NCI-H1436 (cell line): Measurements from ENCODE around the gene ZNRF2.
"Not testable (repeated sequence)": the region's sequence is repeated elsewhere in the genome, so short reads cannot be mapped to it uniquely, and the experiment has no call there.

ENCODE experiments used
- DNase-seq: peaks from one replicate; lab custom pipeline; 2025; lab: John Stamatoyannopoulos, UW

The ZNRF2 gene

DNA sequence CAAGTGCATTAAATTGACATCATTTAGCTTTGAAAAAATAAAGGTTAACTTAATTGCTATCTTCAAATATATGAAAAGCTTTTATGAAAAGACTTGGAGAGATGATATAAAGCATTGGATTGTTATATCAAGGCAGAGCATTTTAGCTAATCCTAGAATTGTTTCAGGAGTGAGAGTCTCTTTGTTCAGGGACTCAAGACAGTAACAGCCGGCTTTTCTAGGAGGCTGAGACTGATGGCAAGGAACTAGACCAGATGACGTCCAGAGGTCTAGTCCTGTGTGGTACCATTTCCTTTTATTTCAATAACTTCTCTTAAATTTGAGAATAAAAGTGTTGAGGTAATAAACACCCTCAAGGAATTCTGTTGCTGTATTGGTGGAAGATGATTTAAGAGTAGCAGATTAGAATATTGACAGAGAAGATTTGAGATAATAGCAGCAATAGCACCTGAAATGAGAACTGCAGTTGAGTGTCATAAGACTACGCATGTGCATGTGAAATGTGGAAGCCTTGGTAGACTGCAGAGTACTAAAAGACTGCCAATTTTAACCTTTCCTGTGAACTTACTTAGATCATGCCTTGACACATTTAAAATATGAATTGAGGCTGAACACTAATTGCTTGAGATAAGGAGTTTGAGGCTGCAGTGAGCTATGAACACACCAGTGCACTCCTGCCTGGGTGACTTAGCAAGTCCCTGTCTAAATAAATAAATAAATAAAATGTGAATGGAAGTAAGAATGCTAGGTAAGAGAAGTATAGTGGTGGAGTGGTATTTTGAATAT, 79.6 kb downstream of the ZNRF2 start:
- no peak for DNase-seq

DNA sequence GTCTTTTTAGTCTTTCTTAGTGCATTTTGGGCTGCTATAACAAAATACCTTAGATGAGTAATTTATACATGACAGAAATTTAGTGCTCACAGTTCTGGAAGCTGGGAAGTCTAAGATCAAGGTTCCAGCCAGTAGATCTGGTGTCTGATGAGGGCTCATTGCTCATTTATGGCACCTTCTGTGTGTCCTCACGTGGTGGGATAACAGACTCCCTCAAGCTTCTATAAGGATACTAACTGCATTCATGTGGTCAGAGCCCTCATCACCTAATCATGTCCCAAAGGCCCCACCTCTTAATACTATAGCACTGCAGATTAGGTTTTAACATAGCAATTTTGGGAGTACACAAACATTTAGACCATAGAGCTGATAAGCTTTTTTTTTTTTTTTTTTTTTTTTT, 80.4 kb downstream of the ZNRF2 start:
- no peak for DNase-seq

- DNase-seq: no peak
Measured at GRCh38 chr7:30365621-30366020, 81.2 kb downstream of the ZNRF2 start.

GRCh38 chr7:30366606-30367005, 82.2 kb downstream of the ZNRF2 start:
- DNase-seq: no peak

GRCh38 chr7:30367561-30367960, 83.2 kb downstream of the ZNRF2 start:
- no peak for DNase-seq

- no peak for DNase-seq
Measured at GRCh38 chr7:30369879-30370278, 85.5 kb downstream of the ZNRF2 start.

DNA sequence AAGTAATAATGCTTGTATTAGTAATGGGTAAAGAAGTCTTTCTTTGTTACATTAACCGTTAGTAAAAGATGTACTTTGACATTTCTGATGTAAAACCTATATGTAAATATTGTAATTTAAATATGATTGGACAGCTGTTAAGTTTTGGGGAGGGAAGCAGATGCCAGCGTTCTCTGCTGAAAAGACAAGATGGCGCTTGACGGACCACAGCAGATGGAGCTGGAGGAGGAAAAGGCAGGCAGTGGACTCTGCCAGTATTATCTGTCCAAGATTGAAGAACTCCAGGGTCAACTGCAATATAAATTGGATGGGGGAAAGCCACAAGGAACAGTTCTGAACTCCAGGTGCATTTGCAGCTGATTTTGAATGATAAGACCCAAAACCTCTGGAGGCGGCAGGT, 86.9 kb downstream of the ZNRF2 start:
- no peak for DNase-seq

- no peak for DNase-seq
Measured at GRCh38 chr7:30378275-30378674, 93.9 kb downstream of the ZNRF2 start.

DNA sequence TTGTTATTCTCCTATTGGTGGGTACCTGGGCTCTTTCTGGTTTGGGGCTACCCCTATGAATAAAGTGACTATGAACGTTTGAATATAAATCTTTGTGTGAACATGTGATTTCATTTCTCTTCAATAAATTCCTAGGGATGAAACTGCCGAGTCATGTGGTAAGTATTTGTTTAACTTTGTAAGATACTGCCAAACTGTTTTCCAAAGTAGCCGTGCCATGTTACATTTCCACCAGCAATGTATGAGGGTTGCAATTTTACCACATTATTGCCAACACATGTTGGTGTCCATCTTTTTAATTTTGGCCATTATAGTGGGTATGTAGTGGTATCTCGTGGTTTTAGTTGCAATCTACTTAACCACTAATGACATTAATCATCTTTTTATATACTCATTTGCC, 94.7 kb downstream of the ZNRF2 start:
- DNase-seq: no peak

- no peak for DNase-seq
Measured at GRCh38 chr7:30379741-30380140, 95.3 kb downstream of the ZNRF2 start.

GRCh38 chr7:30380294-30380693, 95.9 kb downstream of the ZNRF2 start:
- DNase-seq: no peak

DNA sequence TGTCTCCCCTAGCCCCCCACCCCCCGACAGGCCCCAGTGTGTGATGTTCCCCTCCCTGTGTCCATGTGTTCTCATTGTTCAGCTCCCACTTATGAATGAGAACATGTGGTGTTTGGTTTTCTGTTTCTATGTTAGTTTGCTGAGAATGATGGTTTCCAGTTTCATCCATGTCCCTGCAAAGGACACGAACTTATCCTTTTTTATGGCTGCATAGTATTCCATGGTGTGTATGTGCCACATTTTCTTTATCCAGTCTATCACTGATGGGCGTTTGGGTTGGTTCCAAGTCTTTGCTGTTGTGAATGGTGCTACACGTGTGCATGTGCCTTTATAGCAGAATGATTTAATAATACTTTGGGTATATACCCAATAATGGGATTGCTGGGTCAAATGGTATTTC, 96.4 kb downstream of the ZNRF2 start:
- DNase-seq: not testable (repeated sequence)

- no peak for DNase-seq
Measured at GRCh38 chr7:30382607-30383006, 98.2 kb downstream of the ZNRF2 start.

DNA sequence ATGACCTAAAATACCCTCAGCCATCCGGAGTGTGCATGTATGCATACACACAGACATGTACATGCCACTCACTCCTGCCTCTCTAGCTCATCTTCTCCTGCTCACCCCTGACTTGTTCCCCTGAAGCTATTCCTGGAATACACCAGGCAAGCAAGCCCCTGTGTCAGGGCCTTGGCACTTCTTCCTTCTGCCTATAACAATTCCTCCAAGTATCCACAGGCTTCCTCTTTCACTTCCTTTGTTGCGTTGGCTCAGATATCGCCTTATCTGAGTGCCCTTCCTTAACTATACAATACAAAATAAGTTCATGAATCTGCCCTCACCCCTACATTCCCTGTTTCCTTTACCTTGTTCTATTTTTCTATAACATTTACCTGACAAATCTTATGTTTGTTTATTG, 105.4 kb downstream of the ZNRF2 start:
- no peak for DNase-seq

GRCh38 chr7:30390736-30391636, 106.6 kb downstream of the ZNRF2 start:
- DNase-seq: no peak

DNA sequence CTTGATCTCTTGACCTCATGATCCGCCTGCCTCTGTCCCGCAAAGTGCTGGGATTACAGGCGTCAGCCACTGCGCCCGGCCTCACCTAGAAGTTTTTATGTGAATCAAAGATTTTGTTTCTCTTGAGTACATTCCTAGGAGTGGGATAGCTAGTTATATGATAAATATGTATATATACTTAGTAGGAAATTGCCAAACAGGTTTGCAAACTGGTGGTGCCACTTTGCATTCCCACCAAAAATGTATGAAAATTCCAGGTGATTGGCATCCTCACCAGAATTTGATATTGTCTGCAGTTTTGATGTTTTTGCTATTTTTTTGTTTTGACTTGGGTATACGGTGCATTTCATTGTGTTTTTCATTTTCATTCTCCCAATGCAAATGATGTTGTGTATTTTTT, 107.4 kb downstream of the ZNRF2 start:
- DNase-seq: no peak

- no peak for DNase-seq
Measured at GRCh38 chr7:30395676-30396075, 111.3 kb downstream of the ZNRF2 start.

DNA sequence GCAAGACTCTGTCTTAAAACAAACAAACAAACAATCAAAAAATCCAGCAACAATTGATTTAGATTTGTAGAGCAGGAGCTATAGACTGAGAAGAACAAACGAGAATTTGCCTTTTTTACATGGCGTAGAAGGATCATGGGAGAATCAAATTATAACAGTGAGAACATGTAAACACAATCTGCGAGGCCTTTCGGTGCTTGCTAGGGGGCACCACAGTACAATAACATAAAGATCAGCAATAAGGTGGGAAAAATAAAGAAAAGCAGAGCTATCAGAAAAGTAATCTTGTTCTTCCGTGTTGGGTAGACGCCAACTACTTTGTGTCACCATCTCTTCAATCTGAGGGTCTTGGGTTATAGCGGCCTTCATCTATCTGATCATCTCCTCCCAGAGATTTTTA, 112.0 kb downstream of the ZNRF2 start:
- no peak for DNase-seq

DNA sequence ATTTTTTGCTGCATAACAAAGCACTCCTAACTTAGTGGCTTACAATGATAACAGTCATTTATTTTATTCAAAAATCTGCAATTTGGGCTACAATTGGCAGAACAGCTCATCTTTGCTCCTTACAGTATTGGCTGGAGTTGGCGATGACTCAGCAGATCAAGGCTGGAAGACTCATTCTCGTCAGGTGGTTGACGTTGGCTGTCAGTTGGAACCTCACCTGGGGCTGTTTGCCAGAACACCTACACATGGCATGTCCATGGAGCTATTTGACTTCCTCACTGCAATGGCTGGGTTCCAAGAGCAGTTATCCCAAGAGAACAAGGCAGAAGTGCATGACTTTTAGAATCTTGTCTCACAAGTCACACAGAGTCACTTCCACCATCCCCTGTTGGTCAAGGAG, 119.1 kb downstream of the ZNRF2 start:
- DNase-seq: no peak

GRCh38 chr7:30405179-30405578, 120.8 kb downstream of the ZNRF2 start:
- DNase-seq: no peak

DNA sequence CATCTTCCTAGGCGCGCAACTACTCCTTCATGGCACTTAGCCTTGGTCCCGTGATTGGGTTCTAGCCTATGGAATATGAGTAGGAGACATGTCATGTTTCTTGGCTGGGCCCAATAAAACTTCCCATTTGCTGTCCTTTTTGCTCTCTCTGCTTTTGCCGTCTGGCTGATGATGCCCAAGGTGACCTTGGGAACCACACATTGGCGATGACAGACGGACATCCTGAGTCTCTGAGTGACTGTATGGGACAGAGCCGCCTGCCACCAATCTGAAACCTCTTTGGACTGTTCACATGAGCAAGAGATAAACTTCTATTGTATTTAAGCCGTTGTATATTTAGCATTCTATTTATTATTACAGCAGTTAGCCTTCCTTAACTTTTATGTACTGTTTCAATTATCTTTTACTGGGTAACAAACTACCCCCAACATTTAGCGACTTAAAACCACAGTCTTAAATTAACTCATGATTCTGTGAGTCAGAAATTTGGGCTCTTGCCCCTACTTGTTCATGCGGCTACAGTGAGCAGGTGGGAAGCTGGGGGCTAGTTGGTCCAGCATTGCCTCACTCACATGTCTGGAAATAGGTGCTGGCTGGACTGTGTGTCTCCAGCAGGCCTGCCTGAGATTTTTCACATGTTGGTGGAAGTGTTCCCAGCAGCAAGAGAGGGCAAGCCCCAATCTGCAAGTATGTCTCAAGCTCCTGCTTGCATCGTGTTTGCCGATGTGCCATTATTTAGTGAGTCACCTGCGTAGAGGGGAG, 122.4 kb downstream of the ZNRF2 start:
- no peak for DNase-seq

GRCh38 chr7:30411173-30411572, 126.8 kb downstream of the ZNRF2 start:
- DNase-seq: no peak

DNA sequence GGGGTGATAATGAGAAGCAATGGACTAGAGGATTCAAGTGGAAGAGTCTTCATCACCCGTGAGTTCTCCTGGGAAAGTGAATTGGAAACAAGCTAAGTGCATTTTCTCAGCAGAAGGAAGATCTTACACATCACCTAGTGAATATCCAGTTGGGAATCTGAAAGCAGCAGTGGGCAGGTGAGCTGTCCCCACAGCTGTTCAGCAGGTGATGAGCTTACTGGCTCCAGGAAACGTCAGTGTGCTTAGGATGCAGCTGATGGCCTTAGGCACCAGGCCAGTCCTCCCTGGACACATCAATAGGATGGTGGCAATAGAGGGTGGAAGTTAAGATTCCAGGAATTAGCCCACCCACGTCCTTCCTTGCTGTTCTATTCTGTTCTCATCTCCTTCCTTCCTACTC, 127.5 kb downstream of the ZNRF2 start:
- DNase-seq: no peak
